Osteocyte (in vitro differentiated cells): ENCODE results near the gene PRR36. TPM values are rescaled to one million over a fixed set of nuclear protein-coding genes. Genes with fewer than 3 reads are reported as not detected.

Experiments used
- DNase-seq: peaks from one replicate; pipeline ENCODE4 v3.0.0; 2021; ENCODE audit warnings: mixed read lengths; ENCODE audit not compliant: unreplicated experiment; ENCODE audit errors: extremely low spot score
- H3K27ac Mint-ChIP-seq: one replicate; pipeline ENCODE4 v1.8.0; 2021; ENCODE audit warnings: mild to moderate bottlenecking, mixed read lengths; ENCODE audit not compliant: unreplicated experiment
- H3K27me3 Mint-ChIP-seq: one replicate; pipeline ENCODE4 v1.8.0; 2021; ENCODE audit warnings: mixed read lengths; ENCODE audit not compliant: unreplicated experiment
- H3K36me3 Mint-ChIP-seq: one replicate; pipeline ENCODE4 v1.8.0; 2021; ENCODE audit warnings: mixed read lengths; ENCODE audit not compliant: unreplicated experiment
- H3K4me1 Mint-ChIP-seq: one replicate; pipeline ENCODE4 v1.8.0; 2021; ENCODE audit warnings: mixed read lengths; ENCODE audit not compliant: unreplicated experiment
- H3K4me3 Mint-ChIP-seq: one replicate; pipeline ENCODE4 v1.8.0; 2021; ENCODE audit warnings: mild to moderate bottlenecking, moderate library complexity, mixed read lengths; ENCODE audit not compliant: unreplicated experiment
- H3K9me3 Mint-ChIP-seq: one replicate; pipeline ENCODE4 v1.8.0; 2021; ENCODE audit warnings: mixed read lengths; ENCODE audit not compliant: unreplicated experiment
- CTCF ChIP-seq: fragments of 200-600 bp; sonication (generic); IDR thresholded peaks from 2 replicates; pipeline ENCODE4 v1.5.0; 2021; ENCODE audit warnings: antibody characterized with exemption, mild to moderate bottlenecking, moderate library complexity
- total RNA-seq: library from RNA; stranded (reverse); gene quantifications from 2 replicates; pipeline ENCODE4 v1.2.1, GENCODE V29; 2021

PRR36 gene
- total RNA-seq, 1 donor from 2014 or later: 0.51 TPM

- DNase-seq: no peak
- no peak overlapping the region for H3K27ac Mint-ChIP-seq
- H3K4me1 Mint-ChIP-seq: peaks cover 3% of the 10 kb centered on the region
- H3K4me3 Mint-ChIP-seq: no peak overlapping the region
- H3K36me3 Mint-ChIP-seq: no peaks in the 10 kb centered on the region
- TF ChIP-seq CTCF: no peak
- peaks cover 15% of the 10 kb centered on the region for H3K27me3 Mint-ChIP-seq
- H3K9me3 Mint-ChIP-seq: no peaks in the 10 kb centered on the region
These were observed 10.8 kb downstream of the PRR36 start for GRCh38 chr19:7863157-7863970.

- Mint-ChIP-seq H3K9me3 (no peaks in the 10 kb centered on the region), H3K4me3 (no peak overlapping the region), H3K4me1 (no peaks in the 10 kb centered on the region), H3K27me3 (peaks cover 13% of the 10 kb centered on the region), H3K36me3 (no peaks in the 10 kb centered on the region), H3K27ac (no peak overlapping the region)
- no peak for TF ChIP-seq CTCF
- DNase-seq: no peak
These were observed 11.7 kb downstream of the PRR36 start for GRCh38 chr19:7862413-7862951.

GRCh38 chr19:7861619-7862412 lies 12.4 kb downstream of the PRR36 start:
- H3K27ac Mint-ChIP-seq: no peak overlapping the region
- no peaks in the 10 kb centered on the region for H3K36me3 Mint-ChIP-seq
- H3K4me1 Mint-ChIP-seq: no peaks in the 10 kb centered on the region
- peak; percentile 14 for TF ChIP-seq CTCF
- no peak overlapping the region for H3K4me3 Mint-ChIP-seq
- H3K27me3 Mint-ChIP-seq: peaks cover 8% of the 10 kb centered on the region
- no peak for DNase-seq
- H3K9me3 Mint-ChIP-seq: no peaks in the 10 kb centered on the region

GRCh38 chr19:7860714-7861618 lies 13.2 kb downstream of the PRR36 start:
- H3K36me3 Mint-ChIP-seq: no peaks in the 10 kb centered on the region
- H3K9me3 Mint-ChIP-seq: no peaks in the 10 kb centered on the region
- TF ChIP-seq CTCF: no peak
- DNase-seq: no peak
- H3K27ac Mint-ChIP-seq: no peak overlapping the region
- H3K27me3 Mint-ChIP-seq: peaks cover 8% of the 10 kb centered on the region
- no peak overlapping the region for H3K4me3 Mint-ChIP-seq
- H3K4me1 Mint-ChIP-seq: no peaks in the 10 kb centered on the region
